HG02938 (cell line): ENCODE measurements around the gene EYA2.

Source experiments
- ATAC-seq: cut with Tn5 transposase; IDR thresholded peaks from one replicate; pipeline ENCODE4 v1.9.1; 2021; ENCODE audit warnings: mild to moderate bottlenecking, moderate library complexity; ENCODE audit not compliant: unreplicated experiment

Gene EYA2

GRCh38 chr20:46998477-46999240, 104.0 kb downstream of the EYA2 start:
- ATAC-seq, result no peak

- ATAC-seq, result no peak
These were observed 105.3 kb downstream of the EYA2 start for GRCh38 chr20:46999801-47000465.

DNA sequence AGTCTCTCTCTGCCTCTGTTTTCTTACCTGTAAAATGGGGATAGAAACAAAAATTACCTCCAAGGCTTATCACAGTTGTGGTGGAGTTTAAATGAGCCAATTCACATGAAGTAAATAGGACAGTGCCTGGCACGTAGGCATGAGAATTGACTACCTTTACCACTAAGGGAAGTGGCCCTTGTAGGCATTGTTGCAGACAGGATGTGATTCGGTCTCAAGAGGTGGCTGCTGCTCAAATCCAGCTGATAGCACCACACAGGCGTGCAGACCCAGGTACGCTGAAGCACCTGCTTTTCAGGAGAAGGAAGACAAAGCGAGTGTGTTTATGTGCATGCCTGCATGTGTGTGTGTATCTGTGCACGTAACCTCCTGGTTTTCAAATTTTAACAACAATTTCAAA, 108.6 kb downstream of the EYA2 start:
- ATAC-seq, result no peak

- ATAC-seq, result no peak
These were observed 109.5 kb downstream of the EYA2 start for GRCh38 chr20:47004179-47004578.

- no peak for ATAC-seq
These were observed 113.4 kb downstream of the EYA2 start for GRCh38 chr20:47007826-47008655.

- ATAC-seq, result no peak
These were observed 114.3 kb downstream of the EYA2 start for GRCh38 chr20:47008842-47009518.

DNA sequence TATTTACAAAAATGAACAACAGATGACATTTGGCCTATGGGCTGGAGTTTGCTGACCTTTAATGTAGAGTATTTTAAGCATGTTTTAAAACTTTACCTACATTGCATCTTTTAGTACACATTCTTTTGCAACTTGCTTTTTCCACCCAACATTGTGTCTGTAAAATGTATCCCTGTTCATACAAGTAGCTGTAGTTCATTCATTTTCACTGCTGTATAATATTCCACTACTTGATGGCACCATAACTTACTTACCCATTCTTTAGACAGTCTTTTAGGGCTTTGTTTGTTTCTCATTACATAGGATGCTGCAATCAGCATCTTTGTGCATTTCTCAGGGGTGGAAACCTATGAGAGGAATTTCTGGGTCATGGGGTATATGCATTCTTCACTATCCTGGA, 115.1 kb downstream of the EYA2 start:
- ATAC-seq, result no peak

GRCh38 chr20:47011984-47012383, 117.3 kb downstream of the EYA2 start:
- no peak for ATAC-seq

DNA sequence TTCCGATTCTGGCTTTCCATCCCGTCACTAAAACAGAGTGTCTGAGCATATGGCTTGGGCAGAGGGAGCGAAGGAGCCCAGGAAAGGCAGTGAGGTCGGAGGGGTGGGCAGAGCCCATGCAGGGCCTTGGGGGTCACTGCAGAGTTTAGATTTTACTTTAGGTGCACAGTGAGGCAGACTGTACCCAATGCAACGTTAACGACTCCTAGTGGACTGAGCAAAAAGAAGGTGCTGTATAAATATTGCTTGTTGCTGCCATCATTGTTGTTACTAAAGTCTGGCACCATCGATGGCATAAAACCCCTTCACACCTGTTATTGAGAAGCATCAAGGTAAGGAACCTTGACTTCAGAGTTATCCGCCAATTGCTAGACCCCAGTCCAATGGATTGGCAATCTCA, 119.0 kb downstream of the EYA2 start:
- ATAC-seq, result no peak

DNA sequence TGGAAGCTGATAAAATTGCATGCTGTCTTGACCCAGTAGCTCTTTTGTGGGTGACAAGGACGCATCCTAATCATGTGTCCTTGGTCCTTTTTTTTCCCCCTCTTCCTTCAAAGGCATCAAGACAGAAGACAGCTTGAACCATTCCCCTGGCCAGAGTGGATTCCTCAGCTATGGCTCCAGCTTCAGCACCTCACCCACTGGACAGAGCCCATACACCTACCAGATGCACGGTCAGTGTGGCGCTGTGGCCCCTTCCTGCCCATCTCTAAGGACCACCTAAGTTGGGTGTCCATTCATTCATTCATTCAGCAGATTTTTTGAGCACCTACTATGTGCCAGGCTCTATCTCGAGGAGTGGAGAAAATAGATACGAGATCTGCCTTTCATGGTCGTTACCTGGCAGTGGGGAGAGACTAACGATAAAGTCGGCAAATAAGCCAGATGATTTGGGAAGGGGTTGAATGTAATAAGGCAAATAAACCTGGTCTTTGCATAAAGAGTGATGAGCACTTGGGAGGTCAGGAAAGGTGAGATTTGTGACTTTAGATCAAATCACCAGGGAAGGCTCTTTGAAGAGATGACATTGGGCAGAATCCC, 121.5 kb downstream of the EYA2 start:
- ATAC-seq, result no peak

- no peak for ATAC-seq
These were observed 123.7 kb downstream of the EYA2 start for GRCh38 chr20:47018381-47018780.

DNA sequence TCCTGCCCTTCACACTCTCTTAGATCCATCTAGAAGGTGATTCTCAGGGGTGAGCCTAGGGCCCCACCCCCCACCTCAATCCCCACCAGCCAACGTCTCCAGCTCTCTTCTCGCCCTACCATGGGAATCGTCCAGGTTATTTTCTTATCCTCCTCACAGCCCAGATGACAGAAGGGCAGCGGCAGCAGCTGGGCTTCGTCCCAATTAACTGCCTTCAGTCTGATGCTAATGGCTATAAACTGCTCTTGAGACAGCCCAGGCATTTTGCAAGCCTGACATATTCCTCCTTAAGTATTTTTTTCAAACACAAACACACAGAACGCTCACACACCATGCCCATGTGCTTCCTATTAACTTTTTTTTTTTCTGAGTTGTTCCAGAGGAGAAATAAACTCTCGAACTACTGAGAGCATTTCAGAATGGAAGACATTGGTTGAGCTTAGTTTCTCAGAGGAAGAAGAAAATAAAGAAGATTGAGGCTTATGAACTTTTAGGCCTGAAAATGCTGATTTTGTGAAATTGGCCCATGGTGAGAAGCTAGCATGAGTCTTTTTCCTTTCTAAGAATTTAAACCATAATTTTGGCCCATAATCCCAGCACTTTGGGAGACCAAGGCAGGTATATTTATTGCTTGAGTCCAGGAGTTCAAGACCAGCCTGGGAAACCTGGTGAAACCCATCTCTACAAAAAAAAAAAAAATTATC, 124.6 kb downstream of the EYA2 start:
- ATAC-seq, result no peak

DNA sequence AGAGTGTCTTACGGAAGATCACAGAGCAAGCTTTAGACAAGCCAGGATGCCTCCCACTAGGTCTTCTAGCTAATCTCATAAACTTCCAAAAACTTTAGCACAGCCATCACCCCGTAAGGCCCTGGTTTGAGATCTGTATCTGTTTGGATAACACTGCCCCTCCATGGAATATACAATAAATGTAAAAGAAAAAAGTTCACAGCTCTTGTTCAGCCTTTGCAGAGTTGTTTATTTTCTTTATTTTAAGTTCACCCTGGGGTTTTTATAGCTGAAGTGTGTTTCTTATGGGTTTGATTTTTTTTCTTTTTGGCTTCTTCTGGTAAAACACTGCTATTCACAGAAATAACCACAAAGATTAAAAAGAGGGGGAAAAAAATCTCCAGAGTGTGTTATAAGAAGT, 125.6 kb downstream of the EYA2 start:
- no peak for ATAC-seq

GRCh38 chr20:47021850-47022249, 127.2 kb downstream of the EYA2 start:
- no peak for ATAC-seq

- no peak for ATAC-seq
These were observed 129.9 kb downstream of the EYA2 start for GRCh38 chr20:47024461-47024937.

- no peak for ATAC-seq
These were observed 132.4 kb downstream of the EYA2 start for GRCh38 chr20:47027042-47027441.

GRCh38 chr20:47027456-47027855, 132.8 kb downstream of the EYA2 start:
- ATAC-seq, result no peak

GRCh38 chr20:47028487-47028886, 133.8 kb downstream of the EYA2 start:
- no peak for ATAC-seq

GRCh38 chr20:47029845-47030244, 135.2 kb downstream of the EYA2 start:
- ATAC-seq, result no peak

- ATAC-seq, result no peak
These were observed 135.7 kb downstream of the EYA2 start for GRCh38 chr20:47030271-47030810.
